ENCODE data around the gene EIF4A2. TPM values are rescaled to one million over a fixed set of nuclear protein-coding genes. Genes with fewer than 3 reads are reported as not detected.

EIF4A2 gene
- total and polyA plus RNA-seq, 10 of the 15 experiments (the other 5 are each of a cell fraction or from before 2014, with no cell fraction given): 154 to 680 (median 259) TPM

GRCh38 chr3:186783731-186784515 is 546 bp downstream of the EIF4A2 start (continued):
- TF ChIP-seq ZNF687 (IDR thresholded peaks at IDR 0.05) (peak; percentile 10; the same call in 1 of the 2 replicates), BMI1 (IDR thresholded peaks at IDR 0.05; ENCODE audit: borderline replicate concordance) (no peak), RUNX3 (IDR thresholded peaks at IDR 0.05; ENCODE audit: low read length) (no peak), ZNF207 (IDR thresholded peaks at IDR 0.05; ENCODE audit: borderline replicate concordance) (no peak), POU2F2 (IDR thresholded peaks at IDR 0.05; ENCODE audit: borderline replicate concordance, low read depth, low read length) (no peak), PML (IDR thresholded peaks at IDR 0.05; ENCODE audit: low read length) (peak; percentile 94), CHD4 (IDR thresholded peaks at IDR 0.05) (no peak), ASH2L (IDR thresholded peaks at IDR 0.05; ENCODE audit: borderline replicate concordance, low read depth) (no peak), NR2C1 (IDR thresholded peaks at IDR 0.05) (no peak), ZBTB33 (IDR thresholded peaks at IDR 0.05) (no peak), SMARCA5 (IDR thresholded peaks at IDR 0.05) (no peak), ETV6 (conservative IDR thresholded peaks at IDR 0.05 in 1 of 2, IDR thresholded peaks at IDR 0.05 in 1 of 2; ENCODE audit: borderline replicate concordance in 1 of 2, low read depth in 1 of 2) (no peak), PKNOX1 (IDR thresholded peaks at IDR 0.05) (peak; percentile 98), TCF7 (IDR thresholded peaks at IDR 0.05; ENCODE audit: borderline replicate concordance) (no peak), RELA (IDR thresholded peaks at IDR 0.05; ENCODE audit: borderline replicate concordance, partially characterized antibody) (peak; percentile 41), TCF12 (IDR thresholded peaks at IDR 0.05; ENCODE audit: low read depth, low read length) (no peak), BCLAF1 (IDR thresholded peaks at IDR 0.05) (no peak), NRF1 (conservative IDR thresholded peaks at IDR 0.05; ENCODE audit: low read depth, low read length) (peak; percentile 29; the same call in 1 of the 2 replicates), CBX3 (IDR thresholded peaks at IDR 0.05; ENCODE audit: borderline replicate concordance, low read depth) (no peak)

Data from GM12878 (cell line).